Endothelial cell (in vitro differentiated cells): ENCODE measurements around the gene PLA2R1. TPM values are rescaled to one million over a fixed set of nuclear protein-coding genes. Genes with fewer than 3 reads are reported as not detected.

Experiments
- DNase-seq: peaks from one replicate; pipeline ENCODE4 v3.0.0; 2021; ENCODE audit warnings: low spot score
- H3K27ac Mint-ChIP-seq: one replicate; pipeline ENCODE4 v1.8.0; 2021; ENCODE audit warnings: mixed read lengths, inconsistent platforms; ENCODE audit not compliant: unreplicated experiment
- H3K27me3 Mint-ChIP-seq: one replicate; pipeline ENCODE4 v1.8.0; 2021; ENCODE audit warnings: mild to moderate bottlenecking, moderate library complexity, mixed read lengths, inconsistent platforms; ENCODE audit not compliant: unreplicated experiment
- H3K36me3 Mint-ChIP-seq: one replicate; pipeline ENCODE4 v1.8.0; 2021; ENCODE audit warnings: mild to moderate bottlenecking, low read depth, mixed read lengths, inconsistent platforms; ENCODE audit not compliant: unreplicated experiment
- H3K4me1 Mint-ChIP-seq: one replicate; pipeline ENCODE4 v1.8.0; 2021; ENCODE audit warnings: mild to moderate bottlenecking, mixed read lengths, inconsistent platforms; ENCODE audit not compliant: unreplicated experiment
- H3K4me3 Mint-ChIP-seq: one replicate; pipeline ENCODE4 v1.8.0; 2021; ENCODE audit warnings: mild to moderate bottlenecking, mixed read lengths, inconsistent platforms; ENCODE audit not compliant: unreplicated experiment
- H3K9me3 Mint-ChIP-seq: one replicate; pipeline ENCODE4 v1.8.0; 2021; ENCODE audit warnings: mixed read lengths, inconsistent platforms; ENCODE audit not compliant: unreplicated experiment
- total RNA-seq: library from RNA; stranded (reverse); fragmentation: NEBNext Ultra II Directional; extraction: Animal tissue kit (Norgen Biotek cat#: 25700); gene quantifications from one replicate; pipeline ENCODE4 v1.2.1, GENCODE V29; 2021; ENCODE audit not compliant: unreplicated experiment
- TF ChIP-seq, protein P1 (sequence below): fragments of 200-600 bp; sonication (generic); IDR thresholded peaks from one replicate; pipeline ENCODE4 v1.5.0; 2021; ENCODE audit warnings: antibody characterized with exemption; ENCODE audit not compliant: unreplicated experiment

The PLA2R1 gene
- total RNA-seq, 1 donor from 2014 or later = 1.1 TPM

GRCh38 chr2:159925975-159926374 is 136.4 kb downstream of the PLA2R1 start:
- no peak overlapping the region for H3K27ac Mint-ChIP-seq
- H3K36me3 Mint-ChIP-seq = no peaks in the 10 kb centered on the region
- TF ChIP-seq, protein P1, sequence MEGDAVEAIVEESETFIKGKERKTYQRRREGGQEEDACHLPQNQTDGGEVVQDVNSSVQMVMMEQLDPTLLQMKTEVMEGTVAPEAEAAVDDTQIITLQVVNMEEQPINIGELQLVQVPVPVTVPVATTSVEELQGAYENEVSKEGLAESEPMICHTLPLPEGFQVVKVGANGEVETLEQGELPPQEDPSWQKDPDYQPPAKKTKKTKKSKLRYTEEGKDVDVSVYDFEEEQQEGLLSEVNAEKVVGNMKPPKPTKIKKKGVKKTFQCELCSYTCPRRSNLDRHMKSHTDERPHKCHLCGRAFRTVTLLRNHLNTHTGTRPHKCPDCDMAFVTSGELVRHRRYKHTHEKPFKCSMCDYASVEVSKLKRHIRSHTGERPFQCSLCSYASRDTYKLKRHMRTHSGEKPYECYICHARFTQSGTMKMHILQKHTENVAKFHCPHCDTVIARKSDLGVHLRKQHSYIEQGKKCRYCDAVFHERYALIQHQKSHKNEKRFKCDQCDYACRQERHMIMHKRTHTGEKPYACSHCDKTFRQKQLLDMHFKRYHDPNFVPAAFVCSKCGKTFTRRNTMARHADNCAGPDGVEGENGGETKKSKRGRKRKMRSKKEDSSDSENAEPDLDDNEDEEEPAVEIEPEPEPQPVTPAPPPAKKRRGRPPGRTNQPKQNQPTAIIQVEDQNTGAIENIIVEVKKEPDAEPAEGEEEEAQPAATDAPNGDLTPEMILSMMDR = no peak
- no peaks in the 10 kb centered on the region for H3K27me3 Mint-ChIP-seq
- H3K4me1 Mint-ChIP-seq = peaks cover 6% of the 10 kb centered on the region
- H3K9me3 Mint-ChIP-seq = no peaks in the 10 kb centered on the region
- H3K4me3 Mint-ChIP-seq = no peak overlapping the region
- DNase-seq = no peak

DNA sequence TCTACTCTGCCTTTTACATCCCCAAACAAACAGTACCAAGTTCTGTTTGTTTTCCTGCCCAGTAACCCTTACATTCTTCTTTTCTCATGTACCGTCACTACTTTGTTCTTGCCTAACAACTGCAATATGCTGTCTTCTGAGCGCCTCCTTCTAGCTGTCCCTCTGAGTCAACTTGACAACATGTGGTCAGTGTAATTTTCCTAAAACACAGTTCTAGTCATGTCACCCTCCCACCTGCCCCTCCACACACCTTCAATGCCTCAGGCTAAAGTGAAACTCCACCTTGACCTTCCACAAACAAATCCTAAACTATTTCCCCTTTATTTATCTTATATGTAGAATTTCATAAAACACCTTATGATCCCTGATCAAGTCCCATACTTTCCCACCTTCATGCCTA is 139.9 kb downstream of the PLA2R1 start:
- H3K4me3 Mint-ChIP-seq = no peak overlapping the region
- no peaks in the 10 kb centered on the region for H3K9me3 Mint-ChIP-seq
- TF ChIP-seq, protein P1 = no peak
- peaks cover 17% of the 10 kb centered on the region for H3K4me1 Mint-ChIP-seq
- H3K27ac Mint-ChIP-seq = no peak overlapping the region
- no peaks in the 10 kb centered on the region for H3K36me3 Mint-ChIP-seq
- peaks cover 2% of the 10 kb centered on the region for H3K27me3 Mint-ChIP-seq
- DNase-seq = no peak

GRCh38 chr2:159921752-159922404 is 140.5 kb downstream of the PLA2R1 start:
- DNase-seq = peak; percentile 90
- no peaks in the 10 kb centered on the region for H3K9me3 Mint-ChIP-seq
- H3K4me1 Mint-ChIP-seq = peaks cover 17% of the 10 kb centered on the region
- no peak overlapping the region for H3K4me3 Mint-ChIP-seq
- no peaks in the 10 kb centered on the region for H3K36me3 Mint-ChIP-seq
- TF ChIP-seq, protein P1 = peak; percentile 76
- H3K27ac Mint-ChIP-seq = no peak overlapping the region
- H3K27me3 Mint-ChIP-seq = peaks cover 2% of the 10 kb centered on the region

- Mint-ChIP-seq H3K4me1 (peaks cover 11% of the 10 kb centered on the region), H3K36me3 (no peaks in the 10 kb centered on the region), H3K27ac (no peak overlapping the region), H3K9me3 (no peaks in the 10 kb centered on the region), H3K27me3 (peaks cover 2% of the 10 kb centered on the region), H3K4me3 (no peak overlapping the region)
- DNase-seq = no peak
- TF ChIP-seq, protein P1 = no peak
Measured at GRCh38 chr2:159916511-159916910, 145.9 kb downstream of the PLA2R1 start.

DNA sequence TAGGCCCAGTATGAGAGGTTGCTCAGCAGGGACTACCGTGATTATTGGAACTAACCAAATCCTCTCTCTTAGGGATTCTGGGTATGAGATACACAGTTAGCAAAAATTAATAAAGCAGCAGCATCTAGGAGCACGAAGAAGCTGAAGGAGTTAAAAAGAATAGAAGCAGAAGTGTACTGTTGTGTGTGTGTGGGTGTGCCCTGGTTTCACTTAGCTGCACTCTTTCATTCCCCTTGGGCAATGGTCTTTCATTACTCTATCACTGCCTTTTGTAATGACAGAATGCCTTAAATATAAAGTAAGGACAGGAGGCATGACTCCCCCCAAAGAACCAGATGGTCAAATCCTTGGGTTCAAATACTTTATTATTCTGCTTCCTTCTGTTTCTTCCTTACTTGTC is 148.5 kb downstream of the PLA2R1 start:
- no peaks in the 10 kb centered on the region for H3K9me3 Mint-ChIP-seq
- no peak for DNase-seq
- H3K27ac Mint-ChIP-seq = no peak overlapping the region
- H3K36me3 Mint-ChIP-seq = no peaks in the 10 kb centered on the region
- TF ChIP-seq, protein P1 = no peak
- H3K27me3 Mint-ChIP-seq = peaks cover 2% of the 10 kb centered on the region
- no peak overlapping the region for H3K4me3 Mint-ChIP-seq
- peaks cover 5% of the 10 kb centered on the region for H3K4me1 Mint-ChIP-seq
